ENCODE data around the gene TFPI.
A peak's percentile ranks its signal among the peaks of the same experiment; 100 is the strongest.

Gene TFPI

DNA sequence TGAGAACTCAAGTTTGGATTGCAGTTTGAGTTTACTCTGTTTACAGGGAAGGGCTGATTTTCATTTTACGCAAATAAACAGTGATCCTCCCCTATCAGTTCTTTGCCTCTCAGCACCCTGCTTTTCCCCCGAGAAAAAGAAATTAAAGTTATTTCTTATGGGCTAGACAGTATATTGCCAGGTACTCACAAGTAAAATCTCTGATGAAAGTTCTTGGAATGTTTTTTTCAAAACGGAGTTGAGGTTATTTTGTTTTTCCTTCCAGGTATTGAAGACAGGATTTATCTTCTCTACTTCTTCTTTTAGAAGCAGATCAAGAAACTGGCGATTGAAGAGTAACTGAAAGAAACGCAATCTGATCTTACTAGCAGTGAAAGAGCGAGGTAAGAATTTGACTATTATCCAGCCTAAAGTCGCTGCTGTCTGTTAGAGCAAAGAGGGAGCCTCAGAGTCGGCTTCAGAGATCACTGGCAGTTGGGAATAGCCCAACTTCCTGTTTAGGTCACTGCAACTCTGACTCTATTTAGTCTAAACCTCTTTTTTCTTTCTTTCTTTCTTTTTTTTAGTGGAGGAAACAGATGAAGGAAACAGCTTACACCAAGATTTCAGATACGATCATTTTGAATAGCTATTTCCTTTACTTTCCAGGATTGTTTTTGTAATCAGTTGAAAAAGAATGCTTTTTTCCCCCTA lies at the start of gene TFPI:
TSS of gene TFPI (minus strand) at position 425 of the 693 bp plus-strand sequence. CDS start 50,667 bp downstream, outside the sequence.
- Histone ChIP-seq H3K9ac (ENCODE audit: low read length) (peak within 1 kb of the TSS; percentile 68), H3K9me3 (ENCODE audit: control insufficient read depth, low read length) (no peaks in the 10 kb centered on the region), H3K27me3 (ENCODE audit: control insufficient read depth, insufficient read depth, low read length) (no peaks in the 10 kb centered on the region), H3K36me3 (ENCODE audit: control insufficient read depth, insufficient read depth, low read length) (no peaks in the 10 kb centered on the region), H3K4me3 (ENCODE audit: low read length) (peak within 1 kb of the TSS; percentile 46), H3K4me1 (ENCODE audit: control insufficient read depth, insufficient read depth, low read length) (peaks cover 24% of the 10 kb centered on the region)

DNA sequence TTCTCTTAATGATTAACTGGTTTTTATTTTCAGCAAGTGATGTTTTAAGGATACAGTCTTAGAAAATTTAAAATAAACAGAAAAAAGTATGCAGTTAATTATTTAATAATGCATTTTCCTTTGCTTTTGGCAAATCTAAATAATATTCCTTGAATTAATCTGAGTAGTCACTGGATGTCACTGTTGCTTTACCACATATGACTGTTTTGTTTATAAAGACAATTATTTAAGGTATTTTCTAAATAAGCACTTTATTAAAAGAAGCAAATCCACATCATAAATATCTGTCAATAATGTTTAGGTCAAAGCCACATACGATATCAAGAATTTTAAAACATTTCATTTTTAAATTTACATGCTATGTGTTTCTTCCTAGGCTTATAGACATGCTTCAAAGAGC lies 40.6 kb upstream of the TFPI start:
- H3K4me3 ChIP-seq (ENCODE audit: low read length): no peak overlapping the region
- no peak overlapping the region for H3K9ac ChIP-seq (ENCODE audit: low read length)
- no peaks in the 10 kb centered on the region for H3K36me3 ChIP-seq (ENCODE audit: control insufficient read depth, insufficient read depth, low read length)
- no peaks in the 10 kb centered on the region for H3K27me3 ChIP-seq (ENCODE audit: control insufficient read depth, insufficient read depth, low read length)
- H3K9me3 ChIP-seq (ENCODE audit: control insufficient read depth, low read length): no peaks in the 10 kb centered on the region
- no peaks in the 10 kb centered on the region for H3K4me1 ChIP-seq (ENCODE audit: control insufficient read depth, insufficient read depth, low read length)

- Histone ChIP-seq H3K27me3 (ENCODE audit: control insufficient read depth, insufficient read depth, low read length) (no peaks in the 10 kb centered on the region), H3K36me3 (ENCODE audit: control insufficient read depth, insufficient read depth, low read length) (no peaks in the 10 kb centered on the region), H3K4me1 (ENCODE audit: control insufficient read depth, insufficient read depth, low read length) (no peaks in the 10 kb centered on the region), H3K9me3 (ENCODE audit: control insufficient read depth, low read length) (no peaks in the 10 kb centered on the region), H3K4me3 (ENCODE audit: low read length) (no peak overlapping the region), H3K9ac (ENCODE audit: low read length) (no peak overlapping the region)
These were observed 39.5 kb upstream of the TFPI start for GRCh38 chr2:187593697-187594096.

- H3K27me3 ChIP-seq (ENCODE audit: control insufficient read depth, insufficient read depth, low read length): no peaks in the 10 kb centered on the region
These were observed 38.9 kb upstream of the TFPI start for GRCh38 chr2:187593098-187593497.

DNA sequence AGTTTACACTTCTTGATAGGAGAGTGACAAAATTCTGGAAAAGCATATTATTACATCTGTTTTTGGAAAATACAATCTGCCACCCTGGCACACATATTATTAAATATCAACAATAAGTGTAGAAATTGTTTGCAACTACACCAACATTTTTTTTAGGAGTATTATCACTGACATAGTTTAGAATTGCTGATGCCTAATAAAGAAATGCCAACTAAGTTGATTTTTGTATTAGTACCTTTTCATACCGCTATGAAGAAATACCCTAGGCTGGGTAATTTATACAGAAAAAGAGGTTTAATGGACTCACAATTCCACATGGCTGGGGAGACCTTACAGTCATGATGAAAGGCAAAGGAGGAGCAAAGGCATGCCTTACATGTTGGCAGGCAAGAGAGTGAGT lies 35.9 kb upstream of the TFPI start:
- Histone ChIP-seq H3K4me3 (ENCODE audit: low read length) (no peak overlapping the region), H3K4me1 (ENCODE audit: control insufficient read depth, insufficient read depth, low read length) (no peaks in the 10 kb centered on the region), H3K27me3 (ENCODE audit: control insufficient read depth, insufficient read depth, low read length) (no peaks in the 10 kb centered on the region), H3K9me3 (ENCODE audit: control insufficient read depth, low read length) (no peaks in the 10 kb centered on the region), H3K9ac (ENCODE audit: low read length) (no peak overlapping the region), H3K36me3 (ENCODE audit: control insufficient read depth, insufficient read depth, low read length) (no peaks in the 10 kb centered on the region)

More at GRCh38 chr2:187593098-187593497, 38.9 kb upstream of the TFPI start:
- Histone ChIP-seq H3K9ac (ENCODE audit: low read length) (no peak overlapping the region), H3K9me3 (ENCODE audit: control insufficient read depth, low read length) (no peaks in the 10 kb centered on the region), H3K4me1 (ENCODE audit: control insufficient read depth, insufficient read depth, low read length) (no peaks in the 10 kb centered on the region), H3K4me3 (ENCODE audit: low read length) (no peak overlapping the region), H3K36me3 (ENCODE audit: control insufficient read depth, insufficient read depth, low read length) (no peaks in the 10 kb centered on the region)

DNA sequence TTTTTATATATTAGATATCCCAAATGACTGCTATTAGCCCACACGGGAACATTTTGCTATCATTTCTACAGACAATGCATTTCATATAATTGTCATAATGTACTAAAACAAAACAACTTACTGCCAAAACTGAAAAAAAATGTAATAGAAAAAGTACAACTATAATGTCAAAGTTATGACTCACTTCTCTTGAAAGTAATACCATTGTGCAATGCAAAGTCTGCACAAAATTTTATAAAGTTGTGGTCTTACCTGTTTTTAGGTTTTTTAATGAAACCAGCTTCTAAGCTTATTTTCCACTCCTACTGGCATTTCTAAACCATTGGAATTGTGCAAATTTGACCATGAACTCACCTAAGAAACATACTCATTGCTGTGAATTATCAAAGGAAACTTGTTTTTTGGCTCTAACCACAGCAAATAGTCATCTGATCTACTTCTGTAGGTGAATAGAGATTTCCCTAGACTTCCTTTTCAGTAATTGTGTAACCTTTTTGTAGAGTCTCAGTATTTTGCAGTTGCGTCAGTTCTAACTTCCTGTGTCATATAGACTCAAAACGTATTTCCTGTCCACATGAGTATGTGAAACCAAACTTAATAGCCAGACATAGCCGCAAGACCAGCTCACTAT lies 31.9 kb upstream of the TFPI start:
- Histone ChIP-seq H3K9ac (ENCODE audit: low read length) (no peak overlapping the region), H3K4me3 (ENCODE audit: low read length) (no peak overlapping the region), H3K4me1 (ENCODE audit: control insufficient read depth, insufficient read depth, low read length) (peaks cover 5% of the 10 kb centered on the region), H3K27me3 (ENCODE audit: control insufficient read depth, insufficient read depth, low read length) (no peaks in the 10 kb centered on the region), H3K36me3 (ENCODE audit: control insufficient read depth, insufficient read depth, low read length) (no peaks in the 10 kb centered on the region), H3K9me3 (ENCODE audit: control insufficient read depth, low read length) (no peaks in the 10 kb centered on the region)

- Histone ChIP-seq H3K4me1 (ENCODE audit: control insufficient read depth, insufficient read depth, low read length) (peaks cover 5% of the 10 kb centered on the region), H3K27me3 (ENCODE audit: control insufficient read depth, insufficient read depth, low read length) (no peaks in the 10 kb centered on the region), H3K9ac (ENCODE audit: low read length) (no peak overlapping the region), H3K4me3 (ENCODE audit: low read length) (no peak overlapping the region), H3K9me3 (ENCODE audit: control insufficient read depth, low read length) (no peaks in the 10 kb centered on the region), H3K36me3 (ENCODE audit: control insufficient read depth, insufficient read depth, low read length) (no peaks in the 10 kb centered on the region)
These were observed 27.1 kb upstream of the TFPI start for GRCh38 chr2:187581125-187581896.

- no peaks in the 10 kb centered on the region for H3K9me3 ChIP-seq (ENCODE audit: control insufficient read depth, low read length)
- no peaks in the 10 kb centered on the region for H3K27me3 ChIP-seq (ENCODE audit: control insufficient read depth, insufficient read depth, low read length)
- H3K4me3 ChIP-seq (ENCODE audit: low read length): no peak overlapping the region
- H3K9ac ChIP-seq (ENCODE audit: low read length): no peak overlapping the region
- H3K36me3 ChIP-seq (ENCODE audit: control insufficient read depth, insufficient read depth, low read length): no peaks in the 10 kb centered on the region
- H3K4me1 ChIP-seq (ENCODE audit: control insufficient read depth, insufficient read depth, low read length): peaks cover 5% of the 10 kb centered on the region
These were observed 26.4 kb upstream of the TFPI start for GRCh38 chr2:187580462-187581124.

GRCh38 chr2:187577310-187577709 lies 23.1 kb upstream of the TFPI start:
- Histone ChIP-seq H3K27me3 (ENCODE audit: control insufficient read depth, insufficient read depth, low read length) (no peaks in the 10 kb centered on the region), H3K4me1 (ENCODE audit: control insufficient read depth, insufficient read depth, low read length) (no peaks in the 10 kb centered on the region), H3K4me3 (ENCODE audit: low read length) (no peak overlapping the region), H3K9ac (ENCODE audit: low read length) (no peak overlapping the region), H3K9me3 (ENCODE audit: control insufficient read depth, low read length) (no peaks in the 10 kb centered on the region), H3K36me3 (ENCODE audit: control insufficient read depth, insufficient read depth, low read length) (no peaks in the 10 kb centered on the region)

GRCh38 chr2:187576906-187577305 lies 22.7 kb upstream of the TFPI start:
- Histone ChIP-seq H3K4me1 (ENCODE audit: control insufficient read depth, insufficient read depth, low read length) (no peaks in the 10 kb centered on the region), H3K36me3 (ENCODE audit: control insufficient read depth, insufficient read depth, low read length) (no peaks in the 10 kb centered on the region), H3K9ac (ENCODE audit: low read length) (no peak overlapping the region), H3K4me3 (ENCODE audit: low read length) (no peak overlapping the region), H3K27me3 (ENCODE audit: control insufficient read depth, insufficient read depth, low read length) (no peaks in the 10 kb centered on the region), H3K9me3 (ENCODE audit: control insufficient read depth, low read length) (no peaks in the 10 kb centered on the region)

DNA sequence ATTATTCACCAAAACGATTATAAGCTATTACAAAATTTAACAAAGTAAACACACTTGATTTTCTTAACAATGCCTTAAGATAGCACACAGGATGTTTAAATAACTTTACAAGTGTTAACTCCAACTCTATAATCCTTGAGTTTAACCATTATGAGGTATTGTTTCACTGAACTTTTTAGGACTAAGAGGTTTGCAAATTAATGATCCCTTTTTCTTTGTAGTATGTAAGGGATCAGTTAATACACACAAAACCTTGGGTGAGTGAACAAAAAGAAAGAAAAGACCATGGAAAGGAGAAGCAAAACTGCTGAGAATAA lies 21.5 kb upstream of the TFPI start:
- H3K27me3 ChIP-seq (ENCODE audit: control insufficient read depth, insufficient read depth, low read length): no peaks in the 10 kb centered on the region
- no peak overlapping the region for H3K9ac ChIP-seq (ENCODE audit: low read length)
- H3K9me3 ChIP-seq (ENCODE audit: control insufficient read depth, low read length): no peaks in the 10 kb centered on the region
- no peaks in the 10 kb centered on the region for H3K36me3 ChIP-seq (ENCODE audit: control insufficient read depth, insufficient read depth, low read length)
- no peak overlapping the region for H3K4me3 ChIP-seq (ENCODE audit: low read length)
- no peaks in the 10 kb centered on the region for H3K4me1 ChIP-seq (ENCODE audit: control insufficient read depth, insufficient read depth, low read length)
